Psoas muscle (tissue), 8 donors: Measurements from ENCODE around the gene CTSD. TPM values are rescaled to one million over a fixed set of nuclear protein-coding genes. Genes with fewer than 3 reads are reported as not detected.

Source experiments
- ATAC-seq, 4 donors: fragments of 200-7000 bp; cut with Tn5 transposase; one replicate each; pipeline ENCODE4 v1.9.1; 2020; ENCODE audit warnings: moderate library complexity in 3 of 4, mild to moderate bottlenecking in 2 of 4
- DNase-seq, 2 donors: peaks; one replicate each; pipeline ENCODE4 v3.0.0-alpha.2; 2020
- H3K27ac ChIP-seq: fragments of 200-600 bp; one replicate; pipeline ENCODE4 v1.8.0; 2022
- H3K27me3 ChIP-seq, 3 donors: fragments of 200-600 bp in 1 of 3; one replicate each; pipeline versions ENCODE4 v1.6.1 to v1.8.0; 2013 to 2022; ENCODE audit warnings: low read length in 2 of 3, mild to moderate bottlenecking in 2 of 3, moderate library complexity in 1 of 3; ENCODE audit not compliant: insufficient read depth in 3 of 3
- H3K36me3 ChIP-seq, 2 donors: fragments of 200-600 bp in 1 of 2; one replicate each; pipeline versions ENCODE4 v1.6.1 to v1.8.0; 2013 to 2022; ENCODE audit warnings: low read depth in 1 of 2, mild to moderate bottlenecking in 1 of 2, moderate library complexity in 1 of 2; ENCODE audit not compliant: insufficient read depth in 1 of 2
- H3K4me1 ChIP-seq: fragments of 200-600 bp; one replicate; pipeline ENCODE4 v1.8.0; 2022
- H3K4me3 ChIP-seq: fragments of 200-600 bp; one replicate; pipeline ENCODE4 v1.8.0; 2022; ENCODE audit warnings: mild to moderate bottlenecking
- H3K9me3 ChIP-seq: fragments of 200-600 bp; one replicate; pipeline ENCODE4 v1.8.0; 2022
- WGBS, 3 donors: extraction: QIAGEN DNeasy Blood & Tissue Kit; methylation state at CpG; one replicate each; pipeline versions ENCODE4 v1.1.6 to v1.1.7; 2013; 5-methylcytosine and 5-hydroxymethylcytosine counted together
- intact Hi-C, 2 donors: fragments of 100-400 bp; cut with DNase I; formaldehyde crosslinking; loops; one replicate each; pipeline versions ENCODE4 v1.11.0 to v1.14.2; 2022
- polyA plus RNA-seq, 3 donors: library from polyadenylated mRNA; stranded (reverse); fragments of 200-250 nt; gene quantifications; one replicate each; pipeline ENCODE4 v1.2.3, GENCODE V29; 2013
- total RNA-seq, 4 donors: library from RNA; stranded (reverse); fragmentation: NEBNext Ultra II Directional in 2 of 4; extraction: Animal tissue kit (Norgen Biotek cat#: 25700) in 2 of 4; gene quantifications; one replicate each; pipeline versions ENCODE4 v1.2.1 to v1.2.4, GENCODE V29; 2021 to 2023
- TF ChIP-seq, protein P1 (sequence below): fragments of 200-600 bp; IDR thresholded peaks from one replicate; pipeline ENCODE4 v1.8.0; 2022; ENCODE audit warnings: antibody characterized with exemption
- donor health status: healthy with polysubstance abuse.
- donor health status: DM: no; HTN: no; CAD: no; lungs with moderate emphysema.
- donor health status: Bipolar disorder and iron deficiency.
- donor health status: healthy.
- donor health status: DM: yes; HTN: yes; CAD: no.
- donor health status: DM: no; HTN: no; CAD: no.
- donor health status: DM: no; HTN: no; CAD: no.
- donor health status: DM: yes; HTN: yes; CAD: no.

CTSD gene
- total and polyA plus RNA-seq, 7 donors = 343 to 1,317 (median 680) TPM

DNA sequence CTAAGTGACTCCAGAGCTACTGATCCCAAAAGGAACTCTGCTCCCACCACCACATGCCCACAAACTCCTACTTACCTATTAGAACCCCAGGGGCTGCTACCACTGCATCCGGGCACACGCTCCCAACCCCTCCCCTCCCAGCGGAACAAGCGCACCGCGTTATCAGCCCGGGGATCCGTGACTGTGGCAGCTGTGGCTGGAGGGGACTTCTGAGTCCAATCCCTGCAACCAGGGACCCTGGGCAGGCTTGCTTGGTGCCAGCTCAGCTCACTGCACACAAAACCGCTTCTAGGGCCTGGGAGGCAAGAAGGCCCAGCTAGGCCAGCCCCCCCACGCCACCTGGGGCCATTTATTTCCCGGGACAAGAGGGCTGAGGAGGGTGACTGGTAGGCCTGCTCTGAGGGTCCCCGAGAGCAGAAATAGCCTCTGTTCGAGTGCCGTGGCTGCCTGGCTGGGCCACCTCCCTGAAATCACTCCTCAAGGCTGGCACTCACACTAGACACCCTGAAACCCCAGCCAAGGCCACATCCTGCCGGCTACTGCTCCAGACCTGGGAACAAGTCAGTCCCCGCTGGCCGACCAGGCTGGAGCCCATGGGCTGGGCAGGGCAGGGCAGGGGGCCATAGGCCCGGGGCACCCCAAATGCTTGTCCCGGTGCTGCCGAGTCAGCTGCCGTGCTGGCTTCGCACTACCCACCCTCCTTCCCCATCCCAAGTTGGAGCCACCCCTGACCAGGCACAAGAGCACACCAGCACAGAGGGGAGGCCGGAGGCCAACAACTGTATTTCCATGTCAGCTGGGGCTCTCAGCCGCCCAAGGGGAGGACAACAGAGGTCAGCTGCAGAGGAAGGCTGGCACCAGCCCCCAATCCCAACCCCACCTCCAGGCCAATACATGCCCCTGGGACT is 11.5 kb downstream of the CTSD start:
- intact Hi-C loops = loop anchor here in 1 of 2 donors (2.0 kb wide), 1 partner anchor 81 kb away; no protein-coding TSS in a partner anchor
- ATAC-seq = no peak
- H3K4me1 ChIP-seq = peaks cover 69% of the 10 kb centered on the region
- peak in 1 of 2 donors; percentile 68 for DNase-seq
- H3K27me3 ChIP-seq = no peaks in the 10 kb centered on the region
- H3K4me3 ChIP-seq = no peak overlapping the region
- 37 to 53% (median 42%) methylated on average over 22 to 24 of the region's 24 CpGs for WGBS, 3 donors
- H3K27ac ChIP-seq = peak overlapping the region; percentile 79
- TF ChIP-seq, protein P1, sequence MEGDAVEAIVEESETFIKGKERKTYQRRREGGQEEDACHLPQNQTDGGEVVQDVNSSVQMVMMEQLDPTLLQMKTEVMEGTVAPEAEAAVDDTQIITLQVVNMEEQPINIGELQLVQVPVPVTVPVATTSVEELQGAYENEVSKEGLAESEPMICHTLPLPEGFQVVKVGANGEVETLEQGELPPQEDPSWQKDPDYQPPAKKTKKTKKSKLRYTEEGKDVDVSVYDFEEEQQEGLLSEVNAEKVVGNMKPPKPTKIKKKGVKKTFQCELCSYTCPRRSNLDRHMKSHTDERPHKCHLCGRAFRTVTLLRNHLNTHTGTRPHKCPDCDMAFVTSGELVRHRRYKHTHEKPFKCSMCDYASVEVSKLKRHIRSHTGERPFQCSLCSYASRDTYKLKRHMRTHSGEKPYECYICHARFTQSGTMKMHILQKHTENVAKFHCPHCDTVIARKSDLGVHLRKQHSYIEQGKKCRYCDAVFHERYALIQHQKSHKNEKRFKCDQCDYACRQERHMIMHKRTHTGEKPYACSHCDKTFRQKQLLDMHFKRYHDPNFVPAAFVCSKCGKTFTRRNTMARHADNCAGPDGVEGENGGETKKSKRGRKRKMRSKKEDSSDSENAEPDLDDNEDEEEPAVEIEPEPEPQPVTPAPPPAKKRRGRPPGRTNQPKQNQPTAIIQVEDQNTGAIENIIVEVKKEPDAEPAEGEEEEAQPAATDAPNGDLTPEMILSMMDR = no peak
- peaks cover 4 to 46% of the 10 kb centered on the region in 2 donors for H3K36me3 ChIP-seq
- no peaks in the 10 kb centered on the region for H3K9me3 ChIP-seq

DNA sequence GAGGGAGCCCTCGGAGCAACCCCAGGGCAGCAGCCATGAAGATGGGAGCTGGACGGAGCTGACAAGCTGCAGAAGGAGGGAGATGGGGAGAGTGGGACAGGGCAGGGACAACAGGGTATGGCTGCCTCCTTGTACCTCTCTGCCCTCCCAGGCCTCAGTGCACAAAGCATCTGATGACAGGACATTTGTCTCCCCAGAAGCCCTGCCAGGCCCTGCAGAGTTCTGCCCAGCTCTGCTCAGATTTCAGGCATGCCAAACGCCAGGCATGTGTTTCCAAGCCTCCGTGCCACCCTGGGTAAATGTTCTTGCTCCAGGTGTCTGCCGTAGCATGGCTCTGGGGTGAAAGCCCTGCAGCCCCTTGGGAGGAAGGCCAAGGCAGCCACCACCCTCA is 12.2 kb downstream of the CTSD start:
- intact Hi-C loops = loop anchor here in 1 of 2 donors (2.0 kb wide), 1 partner anchor 81 kb away; no protein-coding TSS in a partner anchor
- Histone ChIP-seq H3K9me3 (no peaks in the 10 kb centered on the region), H3K36me3 (peaks cover 4 to 39% of the 10 kb centered on the region in 2 donors), H3K27ac (peak overlapping the region; percentile 79), H3K27me3 (no peaks in the 10 kb centered on the region), H3K4me1 (peaks cover 67% of the 10 kb centered on the region), H3K4me3 (no peak overlapping the region)
- TF ChIP-seq, protein P1 = no peak
- ATAC-seq (peak; percentile 37 to 62 (median 44)), DNase-seq (peak in 1 of 2 donors; percentile 80)
- 22 to 30% (median 28%) methylated on average over 4 to 5 of the region's 5 CpGs for WGBS, 3 donors

DNA sequence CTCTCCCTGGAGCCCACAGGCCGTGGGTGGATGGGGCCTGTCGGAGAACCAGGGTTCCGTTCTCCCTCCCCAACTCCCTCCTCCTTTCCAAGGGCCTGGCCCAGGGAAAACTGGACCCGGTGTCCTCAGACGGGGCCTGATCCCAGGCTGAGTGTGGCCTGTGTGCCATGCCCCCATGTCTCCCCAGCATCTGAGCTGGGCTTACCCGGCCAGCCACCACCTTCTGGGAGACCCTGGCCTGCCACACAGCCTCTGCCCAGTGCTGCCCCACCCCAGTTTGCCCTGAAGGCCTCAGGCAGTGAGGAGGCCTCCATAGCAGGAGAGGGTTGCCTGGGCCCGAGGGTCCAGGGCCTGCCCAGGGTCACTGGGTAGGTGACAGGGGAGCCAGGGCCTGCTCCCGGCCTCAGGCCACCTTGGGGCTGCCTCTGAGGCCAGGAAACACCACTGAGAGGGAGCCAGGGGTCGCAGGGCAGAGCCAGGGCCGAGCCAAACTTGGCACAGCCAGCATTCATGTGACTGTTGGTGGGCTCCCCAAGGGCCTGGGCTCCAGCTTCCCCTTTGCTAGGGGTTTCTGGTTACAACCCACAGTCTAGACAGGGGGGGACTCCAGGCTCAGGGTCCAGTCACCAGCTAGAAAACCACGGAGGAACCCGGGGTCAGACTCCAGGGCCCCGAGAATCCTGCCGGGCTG is 12.7 kb downstream of the CTSD start:
- Histone ChIP-seq H3K9me3 (no peaks in the 10 kb centered on the region), H3K27ac (peak overlapping the region; percentile 79), H3K27me3 (no peaks in the 10 kb centered on the region), H3K4me3 (no peak overlapping the region), H3K36me3 (peaks cover 4 to 34% of the 10 kb centered on the region in 2 donors), H3K4me1 (peaks cover 68% of the 10 kb centered on the region)
- intact Hi-C loops = loop anchor here in 1 of 2 donors (2.0 kb wide), 1 partner anchor 82 kb away; no protein-coding TSS in a partner anchor
- 23 to 53% (median 31%) methylated on average over 14 of the region's 14 CpGs for whole genome bisulfite sequencing, 3 donors
- TF ChIP-seq, protein P1 = no peak
- DNase-seq (peak in 1 of 2 donors; percentile 64), ATAC-seq (no peak)

DNA sequence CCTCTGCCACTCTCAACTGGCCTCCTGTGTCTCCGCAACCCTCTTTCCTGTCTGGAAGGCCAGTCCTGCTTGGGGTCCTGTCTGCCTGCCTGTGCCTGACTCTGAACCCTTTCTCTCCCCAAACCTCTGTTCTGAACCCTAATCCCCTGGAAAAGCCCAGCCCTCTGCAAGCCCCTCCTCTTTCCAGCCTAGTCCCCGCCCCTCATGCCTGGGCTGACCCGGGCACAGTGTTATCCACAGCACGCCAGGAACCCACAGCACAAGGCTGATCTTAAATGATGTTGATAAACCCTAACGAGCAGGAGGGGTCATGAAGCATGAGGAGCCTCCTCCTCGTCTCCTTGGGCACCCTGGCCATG is 13.3 kb downstream of the CTSD start, which contains the start of gene IFITM10:
Gene IFITM10 (minus strand): TSS at position 115 of the 359 bp plus-strand sequence. CDS start 153 bp downstream, outside the sequence.
- Histone ChIP-seq H3K27ac (peak within 1 kb of the TSS; percentile 79), H3K36me3 (peaks cover 4 to 29% of the 10 kb centered on the region in 2 donors), H3K4me1 (peaks cover 65% of the 10 kb centered on the region), H3K4me3 (peak within 1 kb of the TSS; percentile 67), H3K9me3 (no peaks in the 10 kb centered on the region), H3K27me3 (no peaks in the 10 kb centered on the region)
- WGBS, 3 donors = 33 to 46% (median 33%) methylated on average over 6 of the region's 6 CpGs
- ATAC-seq (peak in 1 of 4 donors; percentile 9), DNase-seq (peak in 1 of 2 donors; percentile 73)
- intact Hi-C loops = loop anchor here in 1 of 2 donors (2.0 kb wide), 1 partner anchor 82 kb away; no protein-coding TSS in a partner anchor
- TF ChIP-seq, protein P1 = no peak
